HG02571 (cell line): ENCODE data around the gene VSIG4.
"Not testable (repeated sequence)": the region's sequence is repeated elsewhere in the genome, so short reads cannot be mapped to it uniquely, and the experiment has no call there.

Experiments
- ATAC-seq: cut with Tn5 transposase; IDR thresholded peaks from one replicate; pipeline ENCODE4 v1.9.1; 2021; ENCODE audit warnings: mild to moderate bottlenecking, moderate library complexity; ENCODE audit not compliant: unreplicated experiment

Gene VSIG4, protein sequence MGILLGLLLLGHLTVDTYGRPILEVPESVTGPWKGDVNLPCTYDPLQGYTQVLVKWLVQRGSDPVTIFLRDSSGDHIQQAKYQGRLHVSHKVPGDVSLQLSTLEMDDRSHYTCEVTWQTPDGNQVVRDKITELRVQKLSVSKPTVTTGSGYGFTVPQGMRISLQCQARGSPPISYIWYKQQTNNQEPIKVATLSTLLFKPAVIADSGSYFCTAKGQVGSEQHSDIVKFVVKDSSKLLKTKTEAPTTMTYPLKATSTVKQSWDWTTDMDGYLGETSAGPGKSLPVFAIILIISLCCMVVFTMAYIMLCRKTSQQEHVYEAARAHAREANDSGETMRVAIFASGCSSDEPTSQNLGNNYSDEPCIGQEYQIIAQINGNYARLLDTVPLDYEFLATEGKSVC

DNA sequence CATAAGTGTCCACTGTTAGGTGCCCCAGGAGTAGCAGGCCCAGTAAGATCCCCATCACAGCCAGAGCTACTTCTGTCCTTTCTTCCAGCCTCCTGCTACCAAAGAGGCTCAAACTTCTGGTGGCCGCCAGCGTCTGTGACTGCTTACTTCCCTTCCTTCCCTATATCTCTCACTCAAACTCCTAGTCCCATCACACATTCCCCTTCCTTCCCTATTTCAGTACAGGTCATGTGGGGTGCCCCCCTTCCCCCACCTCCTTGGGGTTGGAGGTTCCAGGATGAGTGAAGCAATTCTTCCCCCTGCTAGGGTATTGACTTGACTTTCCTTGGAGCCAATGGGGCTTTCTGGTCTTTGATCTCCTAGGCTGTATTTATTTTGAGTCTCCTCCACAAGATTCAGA lies at the start of gene VSIG4:
TSS of gene VSIG4 (minus strand) at position 137 of the 400 bp plus-strand sequence. CDS start at position 55, 82 bp downstream.
- no peak for ATAC-seq

DNA sequence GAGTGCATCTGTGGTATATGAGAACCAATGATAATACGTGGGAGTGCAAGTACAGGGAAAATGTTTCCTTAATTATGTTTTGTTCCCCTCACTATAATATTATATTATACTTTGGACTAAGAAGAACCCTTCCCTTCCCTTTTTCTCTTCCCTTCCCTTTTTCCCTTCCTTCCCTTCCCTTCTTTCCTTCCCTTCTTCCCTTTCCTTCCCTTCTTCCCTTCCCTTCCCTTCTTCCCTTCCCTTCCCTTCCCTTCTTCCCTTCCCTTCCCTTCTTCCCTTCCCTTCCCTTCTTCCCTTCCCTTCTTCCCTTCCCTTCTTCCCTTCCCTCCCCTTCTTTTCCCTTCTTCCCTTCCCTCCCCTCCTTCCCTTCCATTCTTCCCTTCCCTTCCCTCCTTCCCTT lies 36.9 kb upstream of the VSIG4 start:
- ATAC-seq = no peak

DNA sequence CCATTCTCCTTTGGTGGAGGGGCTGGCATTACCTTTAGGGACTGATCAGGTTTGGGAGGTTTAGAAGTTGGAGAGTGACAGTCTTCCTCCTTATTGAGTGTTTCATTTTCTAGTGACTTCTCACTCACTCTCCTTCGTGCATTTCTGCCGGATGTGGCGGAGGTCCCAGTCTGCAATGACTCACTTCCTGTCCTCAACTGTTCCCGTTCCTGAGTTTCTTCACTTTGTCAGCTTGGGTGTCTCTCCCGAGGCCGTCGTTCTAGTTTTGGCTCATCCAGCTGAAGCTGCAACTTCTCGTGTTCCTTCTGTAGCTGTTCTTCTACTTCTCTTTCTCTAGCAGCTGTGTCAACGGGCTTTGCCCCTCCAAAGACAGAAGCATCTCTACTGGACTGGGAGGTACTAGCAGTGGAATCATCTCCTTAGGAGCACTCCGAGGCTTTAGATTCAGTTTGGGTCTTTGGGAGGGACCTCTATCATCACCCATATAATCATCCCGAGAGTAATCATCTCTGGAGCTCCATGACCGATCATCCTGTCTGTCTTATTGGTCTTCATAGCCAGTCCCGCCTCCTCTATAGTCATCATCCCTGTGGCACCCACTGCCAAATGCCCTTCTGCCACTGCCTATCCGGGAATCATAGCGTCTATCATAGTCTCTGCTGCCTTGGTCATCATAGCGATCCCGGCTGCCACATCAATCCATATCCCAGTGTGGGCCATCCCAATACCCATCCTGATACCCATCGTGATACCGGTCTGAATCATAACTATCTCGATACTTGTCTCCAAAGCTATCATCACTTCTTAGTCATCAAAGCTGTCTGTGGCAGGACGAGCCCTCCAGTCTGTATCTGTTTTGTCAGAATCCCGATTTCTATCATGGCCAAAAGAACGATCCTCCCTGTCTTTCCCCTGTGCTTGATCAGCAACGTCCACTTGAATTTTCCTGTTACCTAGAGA lies 35.3 kb upstream of the VSIG4 start:
- no peak for ATAC-seq

DNA sequence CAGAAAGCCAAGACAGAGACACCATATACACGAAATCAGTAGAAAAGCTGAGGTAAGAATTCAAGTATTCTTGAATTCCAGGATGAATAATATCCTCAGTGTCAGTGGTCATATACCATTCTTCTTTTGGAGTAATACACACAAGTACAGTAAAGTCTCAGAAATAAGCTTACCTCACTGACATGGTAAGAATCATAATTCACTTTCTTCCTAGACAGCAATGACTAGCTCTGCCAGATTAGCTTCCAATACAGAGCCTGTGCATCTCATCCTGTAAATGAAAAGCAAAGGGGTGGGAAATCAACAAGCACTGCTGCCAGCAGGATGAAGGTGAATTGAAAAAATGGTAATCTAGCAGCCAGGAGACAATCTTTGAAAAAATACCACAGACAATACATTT lies 31.2 kb upstream of the VSIG4 start:
- ATAC-seq = no peak

DNA sequence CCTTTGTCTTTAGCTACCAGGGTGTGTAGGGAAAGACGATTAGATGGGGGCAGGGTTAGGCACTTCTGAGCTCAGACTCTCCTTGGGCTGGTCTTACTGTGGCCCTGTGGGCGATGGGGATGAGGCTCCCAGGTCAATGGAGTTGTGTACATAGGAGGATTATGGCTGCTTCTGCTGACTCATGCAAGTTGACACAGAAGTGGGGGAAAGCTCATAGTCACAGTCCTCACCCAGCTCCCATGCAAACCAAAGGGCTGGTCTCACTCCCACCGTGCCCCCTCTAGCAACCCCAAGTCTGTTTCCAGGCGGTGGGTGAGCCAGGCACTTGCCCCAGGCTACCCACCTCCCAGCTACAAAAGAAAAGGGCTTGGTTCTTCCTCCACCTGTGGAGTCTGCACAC lies 24.4 kb upstream of the VSIG4 start:
- ATAC-seq = no peak

DNA sequence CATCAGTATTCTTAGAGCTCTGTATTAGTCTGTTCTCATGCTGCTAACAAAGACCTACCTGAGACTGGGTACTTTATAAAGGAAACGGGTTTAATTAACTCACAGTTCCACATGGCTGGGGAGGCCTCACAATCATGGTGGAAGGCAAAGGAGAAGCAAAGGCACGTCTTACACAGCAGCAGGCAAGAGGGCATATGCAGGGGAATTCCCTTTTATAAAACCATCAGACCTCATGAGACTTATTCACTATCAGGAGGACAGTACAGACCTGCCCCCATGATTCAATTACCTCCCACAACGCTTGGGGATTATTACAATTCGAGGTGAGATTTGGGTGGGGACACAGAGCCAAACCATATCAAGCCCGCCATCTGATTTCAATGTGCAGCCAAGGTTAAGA lies 17.1 kb upstream of the VSIG4 start:
- not testable (repeated sequence) for ATAC-seq

DNA sequence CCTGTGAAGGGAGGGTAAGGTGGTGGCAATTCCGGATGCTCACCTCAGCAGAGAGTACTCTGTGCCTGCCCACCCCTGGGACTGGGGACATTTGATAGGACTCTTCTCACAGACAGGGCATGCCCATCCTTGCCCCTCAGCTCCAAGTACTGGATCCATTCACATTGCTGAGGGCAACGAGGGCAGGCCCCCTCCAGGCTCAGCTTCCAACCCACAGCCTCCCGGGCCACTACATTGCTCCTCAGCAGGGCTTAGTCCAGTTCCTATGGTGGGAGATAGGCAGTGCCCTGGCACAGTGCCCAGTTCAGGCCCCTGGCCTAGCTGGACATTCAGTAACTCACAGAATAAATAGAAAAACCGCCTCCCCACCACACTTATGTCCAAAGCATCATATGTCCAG lies 15.1 kb upstream of the VSIG4 start:
- no peak for ATAC-seq

DNA sequence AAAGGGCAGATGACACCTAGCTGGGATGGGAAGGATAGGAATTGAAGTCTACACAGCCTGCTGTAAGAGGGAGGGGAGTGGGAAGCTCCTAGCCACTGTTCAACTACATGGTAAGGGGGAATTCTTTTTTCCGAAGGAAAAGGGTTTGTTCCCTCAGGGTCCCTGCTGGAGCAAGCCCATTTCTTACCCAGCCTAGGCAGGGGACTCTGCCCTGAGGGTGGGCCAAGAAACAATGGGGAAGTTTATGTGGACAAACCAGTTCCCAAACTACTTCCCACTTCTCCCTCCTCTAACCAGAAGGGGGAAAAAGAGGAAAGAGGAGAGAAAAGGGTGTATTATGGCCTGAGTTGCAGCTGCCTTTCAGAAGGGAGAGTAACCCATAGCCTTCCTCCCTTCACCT lies 13.5 kb upstream of the VSIG4 start:
- no peak for ATAC-seq

DNA sequence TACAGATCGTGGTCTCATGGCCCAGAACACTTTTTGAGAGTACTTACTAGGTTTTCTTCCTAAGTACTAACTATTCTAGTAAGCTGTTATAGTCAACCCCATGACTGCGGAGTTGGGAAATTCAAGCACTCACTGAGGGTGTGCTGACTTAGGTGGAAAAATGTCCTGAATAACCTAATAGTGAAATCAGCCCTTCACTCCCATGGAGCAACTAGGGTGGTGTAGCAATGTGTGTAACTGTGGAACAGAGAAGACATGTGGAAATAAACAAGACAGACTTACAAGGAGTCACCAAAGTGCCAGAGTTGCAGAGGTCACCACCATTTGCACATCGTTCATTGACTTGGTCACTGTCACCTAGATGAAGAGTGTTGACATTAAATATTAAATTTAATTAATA lies 12.1 kb upstream of the VSIG4 start:
- no peak for ATAC-seq

DNA sequence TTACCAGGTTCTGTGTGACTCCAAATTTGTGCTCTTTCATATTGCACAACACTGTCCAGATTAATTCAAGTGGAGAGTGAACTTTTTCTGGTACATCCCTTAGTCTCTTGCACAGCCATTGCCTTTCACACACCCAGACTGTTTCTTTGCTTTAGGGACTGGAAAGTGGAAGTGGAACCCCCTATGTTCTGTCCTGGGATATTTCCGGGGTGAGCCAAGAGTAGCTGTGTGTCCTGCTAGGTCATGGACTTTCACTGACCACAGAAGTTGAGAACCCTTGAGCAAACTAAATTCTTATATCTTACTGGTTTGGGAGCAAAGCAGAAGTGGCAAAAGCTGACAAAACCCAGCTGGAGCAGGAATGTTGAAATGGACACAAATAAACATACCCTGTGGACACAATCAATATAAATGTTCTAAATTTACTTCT lies 10.3 kb upstream of the VSIG4 start:
- no peak for ATAC-seq

DNA sequence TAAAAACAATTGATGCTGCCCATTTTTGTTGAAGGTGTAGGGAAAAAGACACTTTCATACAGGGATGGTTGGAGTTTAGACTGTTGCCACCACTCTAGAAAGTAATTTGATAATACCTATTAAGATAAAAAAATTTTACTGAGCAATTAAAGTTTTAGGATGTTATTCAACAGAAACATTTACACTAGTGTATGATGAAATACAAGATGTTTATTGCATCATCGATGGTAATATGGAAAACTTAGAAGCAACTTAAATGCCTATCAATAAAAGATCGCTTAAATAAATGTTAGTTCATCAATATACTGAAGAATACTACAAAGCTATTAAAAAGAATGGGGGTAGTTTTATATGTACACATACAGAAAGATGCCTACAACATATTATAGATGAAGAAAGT lies 9.2 kb upstream of the VSIG4 start:
- ATAC-seq = no peak

DNA sequence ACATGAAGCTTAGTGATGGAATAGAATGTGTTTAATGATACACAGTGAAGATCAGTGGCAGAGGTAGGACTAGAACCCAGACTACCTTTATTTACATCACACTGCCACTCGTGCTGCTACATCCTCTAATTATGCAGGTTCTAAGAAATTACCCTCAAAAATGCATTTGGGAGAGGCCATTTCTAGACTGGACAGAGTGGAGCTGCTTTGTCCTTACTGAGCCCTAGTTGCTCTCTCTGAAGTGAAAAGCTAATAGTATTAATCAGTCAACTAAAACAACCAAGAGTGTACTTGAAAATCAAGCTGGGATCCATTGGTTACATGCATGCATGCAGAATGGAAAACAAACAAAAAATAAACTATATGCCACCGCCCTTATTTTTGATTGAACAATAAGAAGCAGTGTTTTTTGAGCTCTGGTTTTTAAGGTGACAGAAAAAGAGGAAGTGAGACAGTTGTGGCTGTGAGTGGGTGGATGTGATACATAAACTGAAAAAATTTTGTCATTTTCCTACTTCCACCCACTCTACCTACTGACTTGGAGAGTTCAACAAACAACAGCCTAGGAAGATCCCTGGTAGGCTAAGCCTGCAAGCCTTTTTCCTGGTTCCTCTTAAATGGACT lies 6.8 kb upstream of the VSIG4 start:
- peak; percentile 67 for ATAC-seq

DNA sequence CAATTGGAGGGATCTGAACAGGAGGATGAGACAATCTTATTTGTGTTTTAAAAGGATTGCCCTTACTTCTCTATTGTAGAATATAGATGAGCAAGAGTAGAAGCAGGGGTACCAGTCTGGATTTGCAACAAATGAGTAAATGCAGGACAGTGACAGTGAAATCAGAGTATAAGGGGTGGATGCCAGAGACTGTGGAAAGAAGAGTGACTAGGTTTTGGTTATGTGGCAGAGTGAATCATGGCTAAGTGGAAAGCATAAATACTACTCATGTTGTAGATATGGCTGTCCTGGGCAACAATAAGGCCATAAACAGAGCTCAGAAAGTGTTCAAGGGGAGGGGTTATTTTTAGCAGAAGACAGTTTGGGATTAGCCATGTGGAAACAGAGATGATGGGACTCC lies 6.0 kb upstream of the VSIG4 start:
- no peak for ATAC-seq

DNA sequence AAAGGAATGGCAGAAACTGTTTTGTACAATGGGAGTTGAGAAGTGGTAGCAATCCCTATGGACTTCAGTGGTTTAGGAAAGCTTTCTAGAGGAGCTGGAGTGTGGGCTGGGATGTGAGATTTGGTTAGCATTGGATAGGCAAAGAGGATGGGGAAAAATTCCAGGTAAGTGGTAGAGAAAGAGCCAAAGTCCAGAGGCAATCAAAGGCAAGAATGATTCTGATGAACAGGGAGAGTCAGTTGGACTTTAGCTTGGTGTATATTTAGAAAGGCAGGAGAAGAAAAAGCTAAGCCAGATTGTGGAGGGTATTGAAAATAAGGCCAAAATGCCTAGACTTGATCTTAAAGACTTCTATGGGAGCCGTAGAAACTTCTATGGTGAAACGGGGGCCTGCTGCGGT lies 3.7 kb upstream of the VSIG4 start:
- ATAC-seq = no peak

DNA sequence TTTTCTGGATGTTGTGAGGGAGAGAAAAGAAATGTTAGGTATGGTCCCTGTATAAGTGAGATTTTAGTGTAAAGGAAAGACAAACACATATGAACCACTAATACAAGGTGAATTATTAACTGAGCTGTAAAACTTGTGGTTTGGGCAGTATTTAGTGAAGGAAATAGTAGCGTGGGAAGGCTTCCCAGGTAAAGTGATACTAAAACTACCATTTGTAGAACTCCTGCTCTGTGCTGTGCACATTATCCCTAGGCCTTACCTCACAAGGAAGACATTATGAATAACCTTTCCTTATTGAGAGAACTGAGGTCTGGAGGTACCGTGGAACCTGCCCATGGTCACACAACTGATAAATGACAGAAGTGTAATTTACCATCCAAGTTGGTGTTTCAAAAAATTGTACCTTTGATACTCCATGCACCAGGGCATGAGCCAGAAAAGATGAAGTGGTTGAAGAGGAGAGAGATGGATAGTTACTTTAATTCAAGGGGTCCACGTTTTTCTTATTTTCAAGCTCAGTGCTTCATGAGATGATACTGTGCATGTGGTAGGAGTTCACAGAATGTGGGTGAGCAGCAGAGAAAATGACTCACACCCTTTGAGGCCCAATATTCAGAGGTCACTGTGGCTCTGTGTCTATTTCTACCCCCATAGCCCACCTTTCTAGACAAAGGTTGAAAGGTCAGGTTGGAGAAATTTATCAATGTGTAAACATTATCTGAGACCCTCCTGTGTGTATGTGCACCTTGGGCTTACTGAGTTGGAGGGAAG lies 2.6 kb upstream of the VSIG4 start:
- peak; percentile 48 for ATAC-seq

DNA sequence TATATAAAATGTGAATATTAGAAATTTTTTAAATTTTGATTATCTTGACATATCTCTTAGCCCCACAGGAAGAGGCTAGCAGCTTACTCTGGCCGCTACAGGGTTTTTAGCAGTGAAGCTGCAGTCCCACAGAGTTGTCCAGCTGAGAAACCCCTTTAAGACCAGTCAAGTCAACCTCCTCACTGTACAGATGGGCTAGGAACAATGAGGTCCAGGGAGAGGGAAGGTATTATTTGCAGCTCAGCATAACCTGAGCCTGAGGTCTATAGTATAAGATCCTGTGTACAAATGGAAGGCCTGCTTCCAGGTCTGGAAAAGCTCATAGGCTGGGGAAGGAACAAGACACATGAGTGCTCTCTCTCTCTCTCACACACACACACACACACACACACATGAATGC lies 1.8 kb downstream of the VSIG4 start:
- ATAC-seq = no peak

DNA sequence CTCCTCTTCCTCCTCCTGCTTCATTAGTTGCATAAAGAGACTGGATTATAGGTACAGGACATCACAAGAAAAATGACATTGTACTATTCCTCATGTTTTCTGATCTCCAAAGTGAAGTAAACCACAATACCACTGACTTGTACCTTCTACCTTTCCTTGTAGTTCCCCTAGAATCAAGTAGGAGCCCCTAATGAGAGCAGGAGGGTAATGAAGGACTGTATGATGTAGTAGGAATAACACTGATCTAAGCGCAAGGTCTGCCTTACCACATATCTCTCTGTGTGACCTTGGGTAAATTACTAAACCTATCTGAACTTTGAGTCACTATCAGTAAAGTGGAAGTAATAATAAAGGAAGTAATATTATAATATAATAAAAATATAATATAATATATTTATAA lies 3.6 kb downstream of the VSIG4 start:
- ATAC-seq = no peak

DNA sequence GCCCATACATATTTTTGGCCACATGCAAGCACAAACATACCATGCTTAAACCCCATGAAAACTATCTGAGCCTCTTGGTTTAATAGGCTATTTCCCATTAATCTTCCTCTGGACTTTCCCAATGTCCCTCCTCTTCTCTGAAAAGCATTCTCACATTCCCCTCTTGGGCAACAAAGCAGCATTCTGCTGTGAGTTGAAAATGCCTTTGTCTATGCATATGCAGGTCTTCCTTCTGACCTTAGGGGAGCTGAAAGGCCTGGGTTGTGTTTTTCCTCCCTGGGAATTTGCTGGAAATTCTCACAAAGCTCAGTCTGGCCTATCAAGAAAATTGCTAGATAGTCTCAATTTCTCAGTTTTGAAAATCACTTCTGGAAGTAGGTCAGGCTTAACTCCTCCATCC lies 4.2 kb downstream of the VSIG4 start:
- ATAC-seq = no peak

DNA sequence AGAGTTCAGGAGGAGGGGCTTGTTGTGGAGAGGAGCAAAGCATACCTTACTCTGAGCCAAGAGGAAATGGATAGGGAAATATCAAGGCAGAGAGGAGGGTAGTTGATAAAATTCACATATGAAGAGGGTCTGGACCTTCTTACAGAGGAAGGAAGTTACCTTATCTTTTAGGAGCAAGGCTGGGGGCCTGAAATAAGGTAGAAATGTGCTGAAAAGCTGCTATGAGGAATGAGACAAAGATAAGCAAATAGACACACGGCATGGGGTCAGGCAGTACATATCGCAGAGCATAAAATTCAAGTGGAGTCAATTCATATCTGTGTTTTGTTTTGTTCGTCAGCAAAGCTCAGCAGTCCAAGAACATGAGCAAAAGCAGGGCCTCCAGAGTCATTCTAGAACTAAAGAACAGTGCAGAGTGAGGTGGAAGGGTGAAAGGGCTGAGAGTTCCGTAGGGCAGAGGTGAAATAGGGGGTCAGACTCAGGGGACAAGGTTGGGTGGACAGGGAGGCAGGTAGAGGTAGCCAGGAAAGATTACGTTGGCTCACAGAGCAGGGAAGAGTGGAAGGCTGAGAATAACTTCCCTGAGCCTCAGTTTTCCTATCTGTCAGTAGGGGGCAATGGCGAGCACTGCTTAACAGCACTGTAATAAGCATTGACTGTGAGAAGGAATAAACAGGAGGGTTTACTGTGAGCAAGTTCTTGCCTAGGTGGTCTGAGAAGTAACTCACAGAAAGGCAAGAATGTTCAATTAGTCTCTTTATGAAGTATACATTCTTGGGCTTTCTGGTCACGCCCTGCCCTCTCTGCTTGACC lies 9.2 kb downstream of the VSIG4 start:
- peak; percentile 83 for ATAC-seq

DNA sequence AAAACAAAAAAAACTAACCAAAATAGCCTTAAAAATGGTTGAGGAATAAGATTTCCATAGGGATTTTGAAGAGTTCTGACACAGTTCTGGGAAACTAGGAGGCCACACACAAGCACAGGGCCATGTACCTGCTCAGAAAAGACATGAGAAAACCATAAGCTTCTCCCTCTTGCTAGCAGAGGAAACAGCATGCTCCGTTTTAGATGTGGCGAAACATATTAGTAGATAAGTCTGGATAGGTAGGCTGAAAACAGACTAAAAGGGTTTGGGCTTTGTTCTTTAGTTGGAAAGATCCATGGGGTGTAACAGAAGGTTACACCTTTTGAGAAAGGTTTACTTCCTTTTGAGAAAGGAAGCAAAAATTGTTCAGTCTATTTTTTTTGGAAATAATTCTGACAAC lies 10.9 kb downstream of the VSIG4 start:
- ATAC-seq = no peak
